IMR-90 (cell line): Measurements from ENCODE around the gene ZNF527. TPM values are rescaled to one million over a fixed set of nuclear protein-coding genes. Genes with fewer than 3 reads are reported as not detected.
"Not testable (repeated sequence)": the region's sequence is repeated elsewhere in the genome, so short reads cannot be mapped to it uniquely, and the experiment has no call there.

ENCODE experiments used
- ATAC-seq: fragments of 200-7000 bp; cut with Tn5 transposase; 2 replicates; pipeline ENCODE4 v1.9.1; 2020; ENCODE audit warnings: low read depth, mild to moderate bottlenecking, moderate library complexity
- BruUV-seq: library from RNA; stranded (reverse); fragments of 400-500 nt; replicated peaks from 2 replicates; lab custom pipeline; 2021; lab: Mats Ljungman, UMichigan
- CTCF ChIA-PET: fragments of 300-600 bp; formaldehyde crosslinking; extraction: SDS; loops from one replicate; lab custom pipeline; 2021; ENCODE audit warnings: antibody characterized with exemption; lab: Yijun Ruan, JAX
- POLR2A ChIA-PET: fragments of 300-600 bp; sonication (Branson Sonifier 250); formaldehyde crosslinking; loops from one replicate; lab custom pipeline; 2022; ENCODE audit warnings: antibody characterized with exemption; ENCODE audit not compliant: unreplicated experiment; lab: Charles Lee
- DNase-seq: peaks from one replicate; pipeline ENCODE4 v3.0.0; 2013
- H2AFZ ChIP-seq: replicated peaks from 2 replicates; pipeline ENCODE3; 2013; ENCODE audit warnings: low read length, mild to moderate bottlenecking; ENCODE audit not compliant: poor library complexity
- H2AK5ac ChIP-seq: 2 replicates; pipeline ENCODE4 v1.6.1; 2013; ENCODE audit warnings: low read depth, low read length, inconsistent platforms
- H2AK9ac ChIP-seq: replicated peaks from 2 replicates; pipeline ENCODE3; 2013; ENCODE audit warnings: mild to moderate bottlenecking, low read depth, low read length, moderate library complexity; ENCODE audit not compliant: poor library complexity
- H2BK120ac ChIP-seq: 2 replicates; pipeline ENCODE4 v1.6.1; 2013; ENCODE audit warnings: low read depth, low read length, inconsistent platforms
- H2BK15ac ChIP-seq: 3 replicates; pipeline ENCODE4 v1.6.1; 2013; ENCODE audit warnings: low read depth, low read length, inconsistent platforms
- H2BK20ac ChIP-seq: 2 replicates; pipeline ENCODE4 v1.6.1; 2013; ENCODE audit warnings: low read depth, mild to moderate bottlenecking, inconsistent platforms, low read length, moderate library complexity
- H2BK5ac ChIP-seq: 2 replicates; pipeline ENCODE4 v1.6.1; 2013; ENCODE audit warnings: mild to moderate bottlenecking, low read depth, low read length, inconsistent platforms; ENCODE audit not compliant: poor library complexity, severe bottlenecking
- H3K14ac ChIP-seq: replicated peaks from 2 replicates; pipeline ENCODE4 v1.6.1; 2013; ENCODE audit warnings: low read depth, low read length, inconsistent platforms
- H3K18ac ChIP-seq: 2 replicates; pipeline ENCODE4 v1.6.1; 2013; ENCODE audit warnings: low read depth, low read length, control low read depth
- H3K23ac ChIP-seq: 2 replicates; pipeline ENCODE4 v1.6.1; 2013; ENCODE audit warnings: low read depth, low read length, inconsistent platforms
- H3K27ac ChIP-seq: 2 replicates; pipeline ENCODE4 v1.5.1; 2013; ENCODE audit warnings: mild to moderate bottlenecking, control low read depth, low read length; ENCODE audit not compliant: insufficient read depth
- H3K27me3 ChIP-seq: 2 replicates; pipeline ENCODE4 v1.6.1; 2013; ENCODE audit warnings: low read length; ENCODE audit not compliant: control insufficient read depth, insufficient read depth
- H3K36me3 ChIP-seq: 2 replicates; pipeline ENCODE4 v1.6.1; 2013; ENCODE audit warnings: low read length, mixed read lengths; ENCODE audit not compliant: control insufficient read depth, insufficient read depth
- H3K4ac ChIP-seq: 2 replicates; pipeline ENCODE4 v1.6.1; 2013; ENCODE audit warnings: low read depth, low read length, inconsistent platforms
- H3K4me1 ChIP-seq: 2 replicates; pipeline ENCODE4 v1.6.1; 2013; ENCODE audit warnings: low read length, mixed read lengths; ENCODE audit not compliant: control insufficient read depth, insufficient read depth
- H3K4me2 ChIP-seq: 2 replicates; pipeline ENCODE4 v1.6.1; 2013; ENCODE audit warnings: low read depth, mild to moderate bottlenecking, control low read depth, low read length, moderate library complexity
- H3K4me3 ChIP-seq: 2 replicates; pipeline ENCODE4 v1.5.1; 2013; ENCODE audit warnings: low read depth, mild to moderate bottlenecking, control low read depth, low read length, moderate library complexity; ENCODE audit not compliant: insufficient read depth
- H3K56ac ChIP-seq: 2 replicates; pipeline ENCODE4 v1.6.1; 2013; ENCODE audit warnings: low read length, inconsistent platforms; ENCODE audit not compliant: insufficient read depth; ENCODE audit errors: extremely low read depth
- H3K79me1 ChIP-seq, 2 experiments: 2 replicates each; pipeline ENCODE4 v1.6.1; 2013; ENCODE audit warnings: low read length in 2 of 2, inconsistent platforms in 1 of 2, low read depth in 1 of 2
- H3K9ac ChIP-seq: 2 replicates; pipeline ENCODE4 v1.6.1; 2013; ENCODE audit warnings: low read depth, low read length, control low read depth
- H3K9me1 ChIP-seq: 2 replicates; pipeline ENCODE4 v1.6.1; 2013; ENCODE audit warnings: low read length, inconsistent platforms; ENCODE audit not compliant: insufficient read depth
- H3K9me3 ChIP-seq: 2 replicates; pipeline ENCODE4 v1.6.1; 2013; ENCODE audit warnings: low read length; ENCODE audit not compliant: control insufficient read depth, insufficient read depth
- H4K20me1 ChIP-seq: 2 replicates; pipeline ENCODE4 v1.6.1; 2013; ENCODE audit warnings: low read length, inconsistent platforms; ENCODE audit not compliant: insufficient read depth
- H4K5ac ChIP-seq: 2 replicates; pipeline ENCODE4 v1.6.1; 2013; ENCODE audit warnings: mild to moderate bottlenecking, low read depth, low read length, control low read depth
- H4K8ac ChIP-seq, 2 experiments: 2 replicates each; pipeline ENCODE4 v1.6.1; 2013; ENCODE audit warnings: low read depth in 2 of 2, low read length in 2 of 2, control low read depth in 1 of 2, inconsistent platforms in 1 of 2
- H4K91ac ChIP-seq: 2 replicates; pipeline ENCODE4 v1.6.1; 2013; ENCODE audit warnings: low read depth, low read length, inconsistent platforms; ENCODE audit not compliant: insufficient read depth
- WGBS, 2 experiments: methylation state at CpG; one replicate each; pipeline versions ENCODE4 v1.1.5 to v1.1.7; 2013; ENCODE audit warnings: missing lambda C conversion rate in 2 of 2; ENCODE audit not compliant: insufficient read length in 1 of 2; ENCODE audit errors: extremely low coverage in 2 of 2; 5-methylcytosine and 5-hydroxymethylcytosine counted together
- dilution Hi-C: fragments of 300-500 bp; cut with HindIII; formaldehyde crosslinking; loops from one replicate; pipeline ENCODE4 v1.14.3; 2018; ENCODE audit warnings: low sequenced_read_pairs; ENCODE audit not compliant: unreplicated experiment
- in situ Hi-C: fragments of 300-500 bp; cut with MboI; formaldehyde crosslinking; loops from 3 replicates; pipeline ENCODE4 v1.14.3; 2019; ENCODE audit warnings: low sequenced_read_pairs, inconsistent platforms, mixed read lengths
- intact Hi-C: fragments of 100-400 bp; cut with micrococcal nuclease; formaldehyde crosslinking; loops from 2 replicates; pipeline ENCODE4 v1.10.0; 2022
- polyA plus RNA-seq, 3 experiments: library from polyadenylated mRNA; depleted of rRNA; stranded (reverse); fragments of >200 nt; gene quantifications; 2 replicates each; pipeline ENCODE4 v1.2.3, GENCODE V29; 2012; ENCODE audit warnings: low replicate concordance in 1 of 3
- total RNA-seq: library from RNA; depleted of rRNA; stranded (reverse); fragments of >200 nt; gene quantifications from 2 replicates; pipeline ENCODE4 v1.2.3, GENCODE V29; 2012

The ZNF527 gene
- total and polyA plus RNA-seq, 2 of the 4 experiments (the other 2 are of a cell fraction), result 1.9 to 3.6 TPM

GRCh38 chr19:37370386-37370879 lies 466 bp upstream of the ZNF527 start:
- H3K27ac ChIP-seq, result peak overlapping the region; percentile 51
- H3K4me2 ChIP-seq, result peak overlapping the region; percentile 77
- peak; percentile 5 for ATAC-seq
- peak overlapping the region; percentile 82 for H3K9ac ChIP-seq
- H3K14ac ChIP-seq, result peak overlapping the region; percentile 84
- H2BK5ac ChIP-seq, result peak overlapping the region; percentile 38
- BruUV-seq, H2AK5ac ChIP-seq, H3K27me3 ChIP-seq, DNase-seq, H2BK20ac ChIP-seq, H3K9me1 ChIP-seq, in situ Hi-C loops, H3K18ac ChIP-seq, H4K20me1 ChIP-seq, H3K4me1 ChIP-seq, H2BK15ac ChIP-seq, dilution Hi-C loops, H3K9me3 ChIP-seq, H3K36me3 ChIP-seq, CTCF ChIA-PET: not testable (repeated sequence)
- intact Hi-C loops, result loop anchor here (5.0 kb wide), 1 partner anchor 153 kb away; the partner anchor contains the start of gene ZNF383
- POLR2A ChIA-PET, result interaction anchor here (0.8 kb wide), 1 partner anchor 285 kb away, joined by 3 read pairs; the partner anchor contains the start of gene ZFP30
- peak overlapping the region; percentile 77 to 97 for H4K8ac ChIP-seq
- H2AK9ac ChIP-seq, result peak overlapping the region; percentile 73
- H2AFZ ChIP-seq, result peak overlapping the region; percentile 100
- peak overlapping the region; percentile 74 for H3K4me3 ChIP-seq
- peak overlapping the region; percentile 72 for H3K4ac ChIP-seq
- H3K23ac ChIP-seq, result peak overlapping the region; percentile 74; the same call in 1 of the 2 replicates
- H3K56ac ChIP-seq, result peak overlapping the region; percentile 82; the same call in 1 of the 2 replicates
- 0 out of 2 replicates have a peak overlapping the region, but pooled peaks have one; percentile 22 for H2BK120ac ChIP-seq
- peaks cover 7 to 12% of the 10 kb centered on the region in 2 experiments for H3K79me1 ChIP-seq
- H4K5ac ChIP-seq, result peak overlapping the region; percentile 58
- peak overlapping the region; percentile 48; the same call in 1 of the 2 replicates for H4K91ac ChIP-seq
- 18% methylated on average over 8 of the region's 18 CpGs; no CpG with 5 or more reads in 1 of the 2 experiments for WGBS, 2 experiments
